HT1080 (cell line): ENCODE results near the gene DDX41. TPM values are rescaled to one million over a fixed set of nuclear protein-coding genes. Genes with fewer than 3 reads are reported as not detected.
"Not testable (repeated sequence)": the region's sequence is repeated elsewhere in the genome, so short reads cannot be mapped to it uniquely, and the experiment has no call there.

Source experiments
- DNase-seq: peaks from one replicate; pipeline ENCODE4 v3.0.0-alpha.2; 2015; ENCODE audit warnings: low read depth
- total RNA-seq: library from RNA; depleted of rRNA; stranded (reverse); fragments of >200 nt; shearing (Covaris generic); gene quantifications from 2 replicates; pipeline ENCODE4 v1.2.3, GENCODE V29; 2014

The DDX41 gene
- total RNA-seq, 1 experiment from 2014 or later = 135 TPM

DNA sequence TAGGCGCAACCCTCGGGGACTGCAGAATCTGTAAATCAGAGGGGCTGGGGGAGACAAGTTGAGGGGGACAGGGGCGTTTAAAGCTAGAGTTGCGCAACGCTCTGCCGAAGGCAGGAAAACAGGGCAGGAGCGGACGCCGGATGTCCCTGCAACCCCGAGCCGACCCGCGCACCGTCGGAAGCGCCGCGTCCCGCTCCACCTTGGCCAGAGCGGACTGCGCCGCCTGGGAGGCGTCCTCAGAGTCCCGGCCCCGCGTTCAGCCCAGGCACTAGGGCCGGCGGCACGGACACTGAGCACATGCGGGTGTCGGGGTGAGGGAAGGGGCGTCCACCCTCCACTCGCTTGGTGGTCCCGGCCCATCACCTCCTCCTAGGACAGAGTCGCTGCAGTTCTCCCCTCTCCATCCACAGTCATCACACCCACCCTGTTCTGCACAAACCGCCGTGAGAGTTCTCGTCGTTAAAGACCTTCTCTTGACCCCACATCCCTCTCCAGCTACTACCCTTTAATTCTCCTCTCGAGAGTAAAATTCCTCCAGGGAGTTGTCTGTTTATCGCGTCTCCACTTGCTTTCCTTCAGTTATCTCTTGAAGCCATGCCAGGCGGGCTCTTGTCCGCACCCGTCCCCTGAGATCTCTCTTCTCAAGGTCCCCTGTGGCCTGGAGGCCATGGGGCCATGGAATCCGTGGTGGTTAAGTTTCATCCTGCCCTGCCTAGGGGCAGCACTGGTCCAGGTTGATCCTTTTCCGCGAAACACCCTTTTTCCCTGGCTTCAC lies 18.6 kb downstream of the DDX41 start:
- DNase-seq = no peak

DNA sequence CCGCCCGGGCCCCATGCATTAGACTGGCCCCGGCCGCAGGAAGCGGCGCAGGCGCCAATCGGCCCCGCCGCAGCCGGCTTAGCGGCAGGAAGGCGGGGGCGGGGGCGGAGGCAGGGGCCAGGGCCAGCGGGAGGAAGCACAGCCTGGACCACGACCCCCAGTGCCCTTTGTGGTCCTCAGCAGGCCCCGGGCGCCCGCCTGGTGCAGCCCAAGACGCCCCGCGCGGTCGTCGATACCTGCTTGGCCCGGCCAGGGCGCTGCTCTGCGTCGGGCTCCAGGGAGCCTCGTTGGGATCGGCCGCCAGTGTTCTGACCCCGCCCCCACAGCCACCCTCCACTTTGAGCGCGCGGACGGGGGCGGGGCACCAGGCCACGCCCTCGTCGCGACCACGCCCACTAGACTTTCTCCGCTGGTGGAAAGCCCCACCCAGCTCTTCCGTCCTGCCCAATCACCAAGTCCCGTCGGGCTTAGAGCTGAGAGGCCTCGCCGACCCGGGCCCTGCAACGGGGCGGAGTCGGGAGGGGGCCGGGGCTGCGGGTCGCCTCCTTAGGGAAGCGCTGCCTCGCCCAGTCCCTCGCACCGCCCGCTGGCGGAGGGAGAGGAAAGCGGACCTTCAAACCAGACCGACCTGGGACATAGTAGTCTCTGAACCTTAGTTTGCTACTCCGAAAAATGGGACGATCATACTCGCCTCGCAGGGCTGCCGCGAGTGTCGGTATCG lies 19.3 kb downstream of the DDX41 start, which contains the start of gene PDLIM7:
PDLIM7 (minus strand) TSS at position 313 of the 721 bp plus-strand sequence. CDS start 1,092 bp downstream, outside the sequence.
- peak; percentile 98 for DNase-seq

GRCh38 chr5:177496727-177497291 lies 20.0 kb downstream of the DDX41 start:
- DNase-seq = peak; percentile 91

DNA sequence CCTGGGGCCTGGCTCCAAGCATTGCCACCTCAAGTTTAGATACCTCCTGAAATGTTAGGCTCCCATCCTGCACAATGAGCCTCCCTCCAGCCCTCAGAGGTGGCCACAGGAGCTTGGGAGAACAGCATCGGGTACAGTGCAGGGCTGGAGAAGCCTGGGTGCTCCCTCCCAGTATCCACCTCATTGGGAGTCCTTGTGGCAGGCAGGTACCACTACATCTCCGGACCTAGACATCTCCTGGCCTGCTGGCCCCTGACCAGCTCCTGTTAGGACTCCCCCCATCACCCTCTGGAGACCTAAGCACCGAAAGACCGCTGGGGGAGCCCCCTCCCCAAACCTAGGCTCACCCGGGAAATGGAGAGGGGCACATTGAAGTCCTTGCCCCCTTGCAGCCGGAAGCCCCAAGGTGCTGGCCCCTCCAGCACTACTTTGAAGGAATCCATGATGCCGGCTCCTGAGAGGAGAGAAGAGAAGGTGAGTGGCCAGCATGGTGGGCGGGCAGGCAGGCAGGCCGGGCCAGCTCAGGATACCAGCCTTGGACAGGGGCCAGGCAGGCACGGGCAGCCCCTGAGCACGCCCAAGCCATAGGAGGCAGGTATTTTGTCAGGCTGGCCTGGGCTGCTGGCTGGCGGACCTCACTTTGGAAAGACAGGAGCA lies 20.6 kb downstream of the DDX41 start:
- peak; percentile 63 for DNase-seq

DNA sequence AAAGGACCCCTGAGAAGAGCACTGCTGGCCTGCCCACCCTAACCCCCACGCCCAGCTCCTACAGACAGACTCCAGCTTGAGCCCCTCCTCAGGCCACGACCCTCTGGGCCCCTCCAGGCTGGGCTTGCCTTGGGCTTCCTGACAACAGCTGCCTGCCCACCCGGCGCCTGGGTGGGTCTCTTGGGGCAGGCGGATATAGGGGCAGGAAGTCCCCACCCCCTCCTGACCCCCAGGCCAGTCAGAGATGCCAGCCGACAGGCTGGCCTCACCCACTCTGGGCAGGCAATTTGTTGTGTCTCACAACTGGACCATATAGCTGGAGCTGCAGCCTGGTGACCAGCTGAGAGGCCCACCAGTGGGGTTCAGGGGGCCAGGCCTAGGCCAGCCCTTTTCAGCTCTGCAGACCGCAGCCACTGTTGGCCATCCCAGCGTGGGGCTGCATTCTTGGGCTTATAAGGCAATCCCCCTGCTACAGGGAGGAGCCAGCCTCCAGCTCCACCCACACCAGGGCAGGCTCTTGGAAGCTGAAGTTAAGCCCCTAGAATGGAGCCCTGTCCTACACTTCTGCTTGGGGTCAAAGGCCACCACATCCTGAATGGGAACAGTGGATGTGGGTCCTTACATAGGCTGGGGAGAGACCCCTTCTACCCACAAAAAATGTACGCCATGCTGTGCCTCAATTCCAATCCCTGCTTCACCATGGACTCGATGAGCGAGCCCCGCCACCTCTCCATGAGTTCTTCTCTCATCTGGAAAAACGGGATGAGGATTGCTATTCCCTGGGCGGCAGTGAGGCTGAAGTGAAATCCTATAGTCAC lies 21.3 kb downstream of the DDX41 start:
- DNase-seq = peak; percentile 87

GRCh38 chr5:177494346-177495195 lies 22.2 kb downstream of the DDX41 start:
- DNase-seq = peak; percentile 98

- no peak for DNase-seq
Observed at GRCh38 chr5:177493795-177494345, 22.9 kb downstream of the DDX41 start.

- DNase-seq = no peak
Observed at GRCh38 chr5:177492841-177493240, 23.9 kb downstream of the DDX41 start.

DNA sequence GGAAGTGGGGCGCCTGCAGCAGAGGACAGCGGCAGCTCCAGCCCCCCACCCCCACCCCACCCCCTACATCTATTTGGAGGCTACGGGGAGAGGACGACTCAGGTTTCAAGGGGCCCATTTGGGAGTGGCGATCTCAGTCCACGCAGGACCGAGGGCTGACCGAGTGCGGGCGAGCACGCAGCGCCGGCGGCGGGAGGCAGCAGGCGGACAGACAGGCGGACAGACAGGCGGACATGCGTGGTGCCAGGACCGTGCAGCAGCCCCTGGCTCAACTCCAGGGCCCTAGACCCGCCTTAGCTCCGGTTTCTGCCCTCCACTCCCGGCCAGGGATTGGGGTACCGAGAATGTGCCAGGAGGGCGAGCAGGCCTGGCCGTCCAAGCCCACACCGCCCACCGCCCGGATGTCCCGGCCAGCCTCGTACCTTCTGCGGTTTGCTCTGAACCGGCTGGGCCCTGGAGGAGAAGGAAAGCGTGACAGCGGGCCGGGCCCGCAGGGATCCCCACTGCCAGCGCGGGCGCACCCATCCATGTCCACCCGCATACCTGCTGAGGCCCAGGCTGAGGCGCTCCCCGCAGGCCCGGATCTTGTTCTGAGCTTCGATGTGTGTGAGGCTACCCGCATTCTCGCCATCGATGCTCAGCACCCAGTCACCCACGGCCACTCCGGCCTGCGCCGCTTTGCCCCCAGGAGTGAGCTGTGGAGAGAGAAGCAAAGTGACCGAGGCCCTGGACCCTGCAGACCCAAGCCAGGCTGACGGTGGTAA lies 24.6 kb downstream of the DDX41 start:
- DNase-seq = no peak

DNA sequence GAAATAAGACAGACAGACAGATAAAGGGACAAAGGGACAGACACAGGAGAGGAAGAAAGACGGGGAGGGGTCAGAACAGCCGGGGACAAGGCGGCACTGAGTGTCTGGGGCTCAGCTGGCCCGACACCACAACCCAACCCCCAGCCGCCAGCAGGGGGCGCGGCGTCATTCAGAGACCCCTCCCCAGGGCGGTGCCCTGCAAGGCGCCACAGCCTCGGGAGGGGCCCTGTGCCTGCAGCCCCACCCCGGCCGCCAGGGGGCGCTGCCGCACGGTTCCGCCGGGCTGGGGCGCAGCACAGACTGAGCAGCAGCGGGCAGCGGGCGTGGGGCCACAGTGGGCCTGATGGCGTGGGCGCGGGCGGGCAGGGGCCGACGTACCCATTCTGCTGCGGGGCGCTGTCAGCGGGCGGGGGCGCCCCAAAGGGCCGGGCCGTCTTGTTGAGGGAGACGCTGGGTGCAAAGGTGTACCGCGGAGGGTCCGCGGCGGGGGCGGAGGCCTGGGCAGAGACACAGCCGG lies 25.3 kb downstream of the DDX41 start:
- DNase-seq = peak; percentile 61

GRCh38 chr5:177490992-177491391 lies 25.8 kb downstream of the DDX41 start:
- no peak for DNase-seq

DNA sequence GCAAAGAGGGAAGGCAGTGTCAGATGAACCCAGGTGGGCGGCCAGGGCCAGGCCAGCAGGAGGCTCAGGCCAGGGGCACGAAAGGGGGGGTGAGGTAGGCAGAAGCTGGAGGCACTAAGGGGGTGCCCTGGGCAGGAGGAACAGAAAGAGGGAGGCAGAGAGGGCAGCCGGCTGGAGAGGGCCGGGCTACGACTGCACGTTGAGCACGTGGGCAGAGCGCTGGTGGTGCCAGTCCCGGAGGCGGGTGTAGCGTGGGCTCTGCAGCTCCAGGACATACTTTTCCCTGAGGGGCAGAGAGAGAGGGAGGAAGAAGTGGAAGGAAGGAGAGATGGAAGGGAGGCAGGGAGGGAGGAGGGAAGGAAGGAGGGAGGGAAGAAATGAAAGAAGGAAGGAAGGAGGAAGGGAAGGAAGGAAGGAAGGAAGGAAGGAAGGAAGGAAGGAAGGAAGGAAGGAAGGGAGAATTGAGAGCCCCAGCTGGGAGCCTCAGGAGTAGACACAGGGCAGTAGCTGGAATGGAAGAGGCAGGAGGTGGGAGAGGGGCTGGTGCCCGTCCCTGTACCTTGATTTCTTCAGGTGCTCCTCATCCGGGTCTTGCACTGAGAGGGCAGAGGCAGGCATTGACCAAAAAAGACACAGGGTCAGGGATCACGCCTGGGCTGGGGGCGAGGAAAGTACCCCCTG lies 26.3 kb downstream of the DDX41 start:
- no peak for DNase-seq

GRCh38 chr5:177489119-177489716 lies 27.5 kb downstream of the DDX41 start:
- DNase-seq = no peak

GRCh38 chr5:177487975-177488374 lies 28.8 kb downstream of the DDX41 start:
- DNase-seq = no peak

- DNase-seq = no peak
Observed at GRCh38 chr5:177487144-177487543, 29.6 kb downstream of the DDX41 start.

GRCh38 chr5:177486256-177486655 lies 30.5 kb downstream of the DDX41 start:
- DNase-seq = no peak

DNA sequence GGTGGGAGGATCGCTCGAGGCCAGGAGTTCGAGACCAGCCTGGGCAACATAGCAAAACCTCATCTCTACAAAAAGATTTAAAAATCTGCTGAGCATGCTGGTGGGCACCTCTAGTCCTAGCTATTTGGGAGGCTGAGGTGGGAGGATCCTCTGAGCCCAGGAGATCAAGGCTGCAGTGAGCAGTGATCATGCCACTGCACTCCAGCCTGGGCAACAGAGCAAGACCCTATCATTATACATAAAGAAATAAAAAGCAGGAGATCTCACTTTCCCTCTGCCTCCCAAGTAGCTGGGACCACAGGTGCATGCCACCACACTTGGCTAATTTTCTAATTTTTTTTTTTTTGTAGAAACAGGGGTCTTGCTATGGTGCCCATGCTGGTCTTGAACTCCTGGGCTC lies 31.0 kb downstream of the DDX41 start:
- not testable (repeated sequence) for DNase-seq
